ENCODE measurements around the gene EIF5A2.
"Not testable (repeated sequence)": the region's sequence is repeated elsewhere in the genome, so short reads cannot be mapped to it uniquely, and the experiment has no call there.

DNA sequence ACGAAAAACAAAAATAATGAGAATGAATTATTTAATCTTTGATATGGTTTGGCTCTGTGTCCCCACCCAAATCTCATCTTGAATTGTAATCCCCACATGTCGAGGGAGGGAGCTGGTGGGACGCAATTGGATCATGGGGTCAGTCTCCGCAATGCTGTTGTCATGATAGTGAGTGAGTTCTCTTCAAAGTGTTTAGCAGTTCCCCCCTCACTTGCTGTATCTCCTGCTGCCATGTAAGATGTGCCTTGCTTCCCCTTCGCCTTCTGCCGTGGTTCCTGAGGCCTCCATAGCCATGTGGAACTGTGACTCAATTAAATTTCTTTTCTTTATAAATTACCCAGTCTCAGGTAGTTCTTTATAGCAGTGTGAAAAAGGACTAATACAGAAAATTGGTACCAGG is 12.1 kb downstream of the EIF5A2 start:
- TF ChIP-seq, protein P1, sequence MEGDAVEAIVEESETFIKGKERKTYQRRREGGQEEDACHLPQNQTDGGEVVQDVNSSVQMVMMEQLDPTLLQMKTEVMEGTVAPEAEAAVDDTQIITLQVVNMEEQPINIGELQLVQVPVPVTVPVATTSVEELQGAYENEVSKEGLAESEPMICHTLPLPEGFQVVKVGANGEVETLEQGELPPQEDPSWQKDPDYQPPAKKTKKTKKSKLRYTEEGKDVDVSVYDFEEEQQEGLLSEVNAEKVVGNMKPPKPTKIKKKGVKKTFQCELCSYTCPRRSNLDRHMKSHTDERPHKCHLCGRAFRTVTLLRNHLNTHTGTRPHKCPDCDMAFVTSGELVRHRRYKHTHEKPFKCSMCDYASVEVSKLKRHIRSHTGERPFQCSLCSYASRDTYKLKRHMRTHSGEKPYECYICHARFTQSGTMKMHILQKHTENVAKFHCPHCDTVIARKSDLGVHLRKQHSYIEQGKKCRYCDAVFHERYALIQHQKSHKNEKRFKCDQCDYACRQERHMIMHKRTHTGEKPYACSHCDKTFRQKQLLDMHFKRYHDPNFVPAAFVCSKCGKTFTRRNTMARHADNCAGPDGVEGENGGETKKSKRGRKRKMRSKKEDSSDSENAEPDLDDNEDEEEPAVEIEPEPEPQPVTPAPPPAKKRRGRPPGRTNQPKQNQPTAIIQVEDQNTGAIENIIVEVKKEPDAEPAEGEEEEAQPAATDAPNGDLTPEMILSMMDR (IDR thresholded peaks at IDR 0.05), result not testable (repeated sequence)
- not testable (repeated sequence) for TF ChIP-seq EP300 (IDR thresholded peaks at IDR 0.05)

All from sigmoid colon (tissue), 4 donors.